GM21723 (cell line): Measurements from ENCODE around the gene PNMA5.
"Not testable (repeated sequence)": the region's sequence is repeated elsewhere in the genome, so short reads cannot be mapped to it uniquely, and the experiment has no call there.

ENCODE experiments used
- ATAC-seq: cut with Tn5 transposase; IDR thresholded peaks from one replicate; pipeline ENCODE4 v1.9.1; 2021; ENCODE audit warnings: mild to moderate bottlenecking, moderate library complexity; ENCODE audit not compliant: unreplicated experiment

PNMA5 gene

DNA sequence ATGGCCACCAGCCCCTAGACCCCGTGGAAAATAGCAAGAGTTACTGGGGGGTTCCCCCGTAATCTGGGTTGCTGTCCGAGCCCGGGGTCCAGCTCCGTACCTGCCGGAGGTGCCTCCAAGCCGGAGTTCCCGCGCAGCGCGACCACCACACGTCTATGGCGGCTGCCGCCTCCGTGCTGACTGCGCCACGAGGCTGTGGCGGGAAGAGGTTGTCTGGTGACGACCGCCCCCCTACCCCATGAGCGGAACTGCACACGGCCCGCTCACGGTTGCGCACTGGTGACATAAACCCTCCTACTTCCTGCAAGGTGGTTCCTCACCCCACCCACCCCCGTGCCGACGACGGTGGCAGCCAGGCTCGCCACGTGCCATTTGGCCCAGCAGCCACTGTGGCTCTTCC lies at the start of gene PNMA5:
PNMA5 (minus strand) TSS at position 184 of the 400 bp plus-strand sequence. CDS start 2,518 bp downstream, outside the sequence.
- no peak for ATAC-seq

DNA sequence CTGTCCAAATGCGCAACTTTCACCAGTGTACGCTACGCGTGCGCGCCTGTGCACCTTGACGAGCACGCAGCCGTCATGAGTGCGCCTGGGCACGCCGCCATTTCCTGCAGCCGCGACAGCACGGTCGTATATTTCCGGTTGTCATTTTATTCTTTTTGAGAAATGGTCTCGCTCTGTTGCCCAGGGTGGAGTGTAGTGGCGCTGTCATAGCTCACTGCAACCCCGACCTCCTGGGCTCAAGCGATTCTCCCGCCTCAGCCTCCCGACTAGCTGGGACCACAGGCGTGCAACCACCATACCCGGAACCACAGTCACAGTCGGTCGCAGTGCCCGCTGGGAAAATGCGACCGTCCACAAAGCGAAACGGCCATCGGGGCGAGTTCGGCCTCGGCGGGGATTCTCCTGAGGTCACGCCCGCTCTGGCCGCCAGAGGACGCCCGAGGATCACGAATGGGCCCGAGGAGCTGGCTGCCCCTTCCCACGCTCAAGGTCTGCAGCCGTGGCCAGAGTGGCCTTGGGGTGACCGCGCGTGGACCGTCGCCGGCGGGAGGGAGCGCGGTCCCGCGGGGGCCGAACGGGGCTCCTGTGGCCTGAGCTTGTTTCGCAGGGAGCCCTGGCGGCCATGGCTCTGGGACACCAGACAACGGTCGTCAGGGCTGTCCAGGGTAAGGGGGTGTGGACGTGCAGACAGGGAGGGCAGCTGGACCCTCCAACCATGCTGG lies 38.6 kb upstream of the PNMA5 start:
- peak; percentile 72 for ATAC-seq

DNA sequence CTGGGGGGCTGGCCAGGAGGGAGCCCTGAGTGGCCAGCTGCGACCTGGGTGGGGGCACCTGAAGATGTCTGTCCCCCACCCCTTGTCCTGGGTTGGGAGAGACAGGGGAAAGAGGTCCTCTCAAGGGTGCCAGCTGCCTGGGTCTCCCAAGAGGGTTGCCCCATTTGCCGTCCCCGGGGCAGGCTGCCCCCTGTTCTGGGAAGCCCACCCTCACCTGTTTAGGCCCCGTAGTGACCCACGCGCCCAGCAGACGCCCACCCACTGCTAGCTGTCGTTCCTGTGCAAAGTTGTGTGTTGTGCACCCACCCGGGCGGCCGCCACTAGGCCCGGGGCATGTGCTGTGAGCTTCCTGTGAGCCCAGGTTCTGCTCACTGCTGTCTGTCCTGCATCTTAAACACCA lies 36.9 kb upstream of the PNMA5 start:
- ATAC-seq = no peak

GRCh38 chrX:153029875-153030274 lies 36.0 kb upstream of the PNMA5 start:
- ATAC-seq = no peak

DNA sequence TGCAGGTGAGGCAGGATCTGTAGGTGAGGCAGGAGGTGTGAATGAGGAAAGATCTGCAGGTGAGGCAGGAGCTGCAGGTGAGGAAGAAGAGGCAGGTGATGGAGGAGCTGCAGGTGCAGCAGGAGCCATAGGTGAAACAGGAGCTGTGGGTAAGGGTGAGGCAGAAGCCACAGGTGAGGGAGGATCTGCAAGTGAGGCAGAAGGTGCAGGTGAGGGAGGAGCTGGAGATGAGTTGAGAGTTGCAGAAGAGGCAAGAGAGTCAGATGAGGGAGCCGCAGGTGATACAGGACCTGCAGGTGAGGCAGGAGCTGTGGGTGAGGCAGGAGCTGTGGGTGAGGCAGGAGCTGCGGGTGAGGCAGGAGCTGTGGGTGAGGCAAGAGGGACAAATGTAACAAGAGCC lies 35.2 kb upstream of the PNMA5 start:
- ATAC-seq = no peak

GRCh38 chrX:153028487-153028886 lies 34.6 kb upstream of the PNMA5 start:
- not testable (repeated sequence) for ATAC-seq

- ATAC-seq = not testable (repeated sequence)
Observed at GRCh38 chrX:153026501-153026900, 32.6 kb upstream of the PNMA5 start.

DNA sequence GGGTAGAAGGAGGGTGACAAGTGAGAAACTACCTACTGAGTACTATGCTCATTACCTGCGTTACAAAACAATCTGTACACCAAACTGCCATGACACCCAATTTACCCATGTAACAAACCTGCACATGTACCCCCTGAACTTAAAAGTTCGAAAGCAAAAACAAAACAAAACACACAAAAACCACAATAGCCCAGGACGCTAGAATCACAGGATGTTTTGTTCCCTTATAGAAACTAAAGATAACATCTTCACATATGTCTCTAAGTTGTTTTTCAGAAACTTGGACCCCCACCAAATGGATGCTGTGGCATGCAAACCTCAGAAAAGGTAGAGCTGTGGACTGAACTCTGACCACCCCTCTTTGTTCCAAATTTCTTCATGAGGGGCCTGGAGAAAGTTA lies 25.2 kb upstream of the PNMA5 start:
- no peak for ATAC-seq

GRCh38 chrX:153017174-153017573 lies 23.3 kb upstream of the PNMA5 start:
- not testable (repeated sequence) for ATAC-seq

- no peak for ATAC-seq
Observed at GRCh38 chrX:153004780-153005179, 10.9 kb upstream of the PNMA5 start.

DNA sequence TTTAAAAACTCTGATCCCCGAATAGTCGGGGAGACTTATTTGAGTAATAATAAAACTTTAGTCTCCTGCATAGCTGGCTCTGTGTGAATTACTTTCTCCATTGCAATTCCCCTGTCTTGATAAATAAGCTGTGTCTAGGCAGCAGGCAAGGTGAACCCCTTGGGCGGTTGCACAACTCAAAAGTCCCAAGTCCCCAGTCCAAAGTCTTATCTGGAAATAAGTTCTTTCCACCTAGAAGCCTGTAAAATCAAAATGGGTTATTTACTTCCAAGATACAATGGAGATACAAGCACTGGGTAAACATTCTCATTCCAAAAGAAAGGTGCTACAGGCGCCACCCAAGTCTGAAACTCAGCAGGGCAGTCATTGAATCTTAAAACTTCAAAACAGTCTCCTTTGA lies 10.1 kb upstream of the PNMA5 start:
- ATAC-seq = no peak

DNA sequence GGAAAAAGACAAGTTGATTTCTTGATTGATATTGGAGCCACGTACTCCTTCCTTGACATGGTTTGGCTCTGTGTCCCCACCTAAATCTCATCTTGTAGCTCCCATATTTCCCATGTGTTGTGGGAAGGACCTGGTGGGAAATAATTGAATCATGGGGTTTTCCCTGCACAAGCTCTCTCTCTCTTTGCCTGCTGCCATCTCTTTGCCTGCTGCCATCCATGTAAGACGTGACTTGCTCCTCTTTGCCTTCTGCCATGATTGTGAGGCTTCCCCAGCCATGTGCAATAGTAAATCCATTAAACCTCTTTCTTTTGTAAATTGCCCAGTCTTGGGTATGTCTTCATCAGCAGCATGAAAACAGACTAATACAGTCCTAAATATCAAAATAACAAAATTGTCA lies 8.3 kb upstream of the PNMA5 start:
- not testable (repeated sequence) for ATAC-seq

GRCh38 chrX:152997337-152997736 lies 3.4 kb upstream of the PNMA5 start:
- ATAC-seq = no peak

DNA sequence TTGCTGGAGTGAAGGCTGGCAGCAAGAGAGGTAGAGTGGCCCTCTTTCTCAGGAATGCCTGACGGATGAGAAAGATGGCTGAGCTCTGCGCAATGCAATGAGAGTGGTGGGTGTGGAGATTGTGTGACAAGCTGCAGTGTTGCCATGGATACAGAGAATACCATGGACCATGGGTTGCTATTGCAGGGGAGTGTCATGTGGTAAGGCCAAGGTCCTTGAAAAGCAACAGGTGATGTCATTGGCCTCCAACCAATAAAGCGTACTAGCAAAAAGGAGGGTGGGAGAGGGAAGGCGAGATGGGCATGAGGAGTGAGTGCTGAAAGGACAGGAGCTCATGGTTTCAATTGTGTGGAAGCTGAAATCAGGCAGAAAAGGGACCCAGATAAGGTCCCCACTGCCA lies 1.8 kb downstream of the PNMA5 start:
- no peak for ATAC-seq

DNA sequence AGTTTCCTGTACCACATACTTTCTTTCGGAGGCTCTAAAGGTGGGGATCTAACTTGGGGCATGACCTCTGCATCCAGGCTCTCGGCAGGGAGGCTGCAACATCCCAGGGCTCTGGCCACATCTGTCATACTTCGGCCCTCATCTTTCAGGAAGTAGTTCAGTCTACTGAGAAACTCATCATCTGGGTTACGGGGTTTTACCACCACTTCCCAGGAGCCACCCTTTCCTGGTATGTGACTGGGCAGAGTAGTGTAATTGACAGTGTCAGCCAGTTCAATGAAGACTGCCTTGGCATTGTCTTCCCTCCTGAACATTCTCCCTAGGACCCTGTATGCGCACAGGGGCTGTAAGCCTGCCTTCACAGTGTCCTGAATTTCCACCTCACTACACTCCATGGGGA lies 2.8 kb downstream of the PNMA5 start:
- ATAC-seq = no peak

- ATAC-seq = no peak
Observed at GRCh38 chrX:152989292-152989658, 4.6 kb downstream of the PNMA5 start.

GRCh38 chrX:152988536-152989291 lies 5.2 kb downstream of the PNMA5 start:
- ATAC-seq = peak; percentile 61

DNA sequence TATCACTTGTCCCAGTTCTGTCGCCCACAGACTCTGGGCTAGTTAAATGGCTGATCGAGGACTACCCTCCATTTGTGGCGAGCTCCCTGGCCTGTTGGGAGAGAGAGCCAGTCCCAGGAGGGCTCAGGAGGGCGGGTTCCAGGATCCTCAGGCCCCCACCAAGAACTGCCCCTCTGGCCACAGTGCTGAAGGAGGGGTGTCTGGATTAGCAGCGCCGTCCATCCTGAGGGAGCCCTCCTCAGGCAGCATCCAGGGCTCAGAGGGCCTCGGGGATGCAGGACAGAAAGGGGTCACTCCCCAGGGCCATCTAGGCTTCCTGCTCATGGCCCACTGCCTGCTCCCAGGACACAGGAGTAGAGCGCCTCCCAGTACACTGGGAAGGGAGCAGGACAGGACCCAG lies 6.1 kb downstream of the PNMA5 start:
- ATAC-seq = no peak

- ATAC-seq = not testable (repeated sequence)
Observed at GRCh38 chrX:152987156-152987555, 6.8 kb downstream of the PNMA5 start.

- not testable (repeated sequence) for ATAC-seq
Observed at GRCh38 chrX:152985383-152985782, 8.5 kb downstream of the PNMA5 start.

DNA sequence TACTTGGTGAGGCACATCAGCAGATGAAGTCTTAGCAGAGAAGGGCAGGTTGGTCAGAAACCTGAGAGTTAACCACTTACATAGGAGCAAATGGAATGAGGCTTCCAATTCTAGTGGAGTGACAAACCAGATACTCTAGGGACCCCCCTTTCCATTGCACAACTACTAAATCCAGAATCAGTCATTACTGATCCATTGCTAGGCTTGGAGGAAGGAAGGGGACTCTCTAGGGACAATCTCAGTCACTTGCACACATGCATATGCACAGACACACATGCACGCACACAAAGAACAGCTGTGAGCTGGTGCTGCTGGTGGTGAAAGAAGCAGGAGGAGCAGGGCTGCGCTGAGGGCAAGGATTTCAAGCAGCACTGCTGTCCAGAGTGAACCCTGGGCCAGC lies 25.7 kb downstream of the PNMA5 start:
- no peak for ATAC-seq

DNA sequence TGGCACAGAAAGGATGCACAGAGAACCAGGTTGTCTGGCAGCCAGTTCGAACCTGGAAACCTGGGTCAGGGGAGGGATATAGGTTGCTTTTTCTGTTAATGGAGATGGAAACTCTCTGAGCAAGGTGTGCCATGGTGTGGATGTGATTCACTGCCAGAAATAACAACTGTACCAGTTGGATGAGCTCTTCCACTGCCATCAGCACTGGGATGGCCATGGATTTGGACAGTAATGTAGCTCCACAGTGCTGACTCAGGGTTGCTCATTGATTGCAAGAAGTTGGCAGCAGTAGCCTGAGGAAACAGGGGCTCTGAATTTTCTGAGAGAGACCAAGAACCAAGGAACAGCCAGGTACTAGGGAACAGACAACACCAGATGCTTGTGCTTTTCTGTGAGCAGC lies 33.8 kb downstream of the PNMA5 start:
- no peak for ATAC-seq
